Tibial nerve (tissue), 4 donors: ENCODE results near the gene ZNF853.

Experiments
- EP300 ChIP-seq, 2 donors: sonication (generic); formaldehyde crosslinking; IDR thresholded peaks; one replicate each; pipeline ENCODE4 v1.6.1; 2017; ENCODE audit warnings: antibody characterized with exemption in 2 of 2, mild to moderate bottlenecking in 1 of 2
- TF ChIP-seq, protein P1 (sequence below), 5 experiments: fragments of 200-600 bp in 3 of 5; fragments of 450-650 bp in 2 of 5; sonication (generic) in 3 of 5; IDR thresholded peaks; one replicate each; pipeline ENCODE4 v1.5.1; 2016 to 2019; ENCODE audit warnings: antibody characterized with exemption in 5 of 5, mild to moderate bottlenecking in 3 of 5, moderate library complexity in 2 of 5

DNA sequence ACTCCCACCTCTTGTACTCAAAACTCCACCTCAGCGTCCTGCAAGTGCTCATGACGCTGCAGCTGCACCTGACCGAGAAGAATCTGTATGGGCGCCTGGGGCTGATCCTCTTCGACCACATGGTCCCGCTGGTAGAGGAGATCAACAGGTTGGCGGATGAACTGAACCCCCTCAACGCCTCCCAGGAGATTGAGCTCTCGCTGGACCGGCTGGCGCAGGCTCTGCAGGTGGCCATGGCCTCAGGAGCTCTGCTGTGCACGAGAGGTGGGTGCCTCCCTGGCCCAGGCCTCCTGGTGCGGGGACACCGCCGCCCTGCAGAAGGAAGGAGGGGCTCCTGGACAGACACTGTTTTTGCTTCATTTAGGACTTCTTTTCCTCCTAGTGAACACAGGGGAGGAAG lies 15.3 kb upstream of the ZNF853 start:
- TF ChIP-seq, protein P1, sequence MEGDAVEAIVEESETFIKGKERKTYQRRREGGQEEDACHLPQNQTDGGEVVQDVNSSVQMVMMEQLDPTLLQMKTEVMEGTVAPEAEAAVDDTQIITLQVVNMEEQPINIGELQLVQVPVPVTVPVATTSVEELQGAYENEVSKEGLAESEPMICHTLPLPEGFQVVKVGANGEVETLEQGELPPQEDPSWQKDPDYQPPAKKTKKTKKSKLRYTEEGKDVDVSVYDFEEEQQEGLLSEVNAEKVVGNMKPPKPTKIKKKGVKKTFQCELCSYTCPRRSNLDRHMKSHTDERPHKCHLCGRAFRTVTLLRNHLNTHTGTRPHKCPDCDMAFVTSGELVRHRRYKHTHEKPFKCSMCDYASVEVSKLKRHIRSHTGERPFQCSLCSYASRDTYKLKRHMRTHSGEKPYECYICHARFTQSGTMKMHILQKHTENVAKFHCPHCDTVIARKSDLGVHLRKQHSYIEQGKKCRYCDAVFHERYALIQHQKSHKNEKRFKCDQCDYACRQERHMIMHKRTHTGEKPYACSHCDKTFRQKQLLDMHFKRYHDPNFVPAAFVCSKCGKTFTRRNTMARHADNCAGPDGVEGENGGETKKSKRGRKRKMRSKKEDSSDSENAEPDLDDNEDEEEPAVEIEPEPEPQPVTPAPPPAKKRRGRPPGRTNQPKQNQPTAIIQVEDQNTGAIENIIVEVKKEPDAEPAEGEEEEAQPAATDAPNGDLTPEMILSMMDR (IDR thresholded peaks at IDR 0.05), result no peak
- no peak for TF ChIP-seq EP300 (IDR thresholded peaks at IDR 0.05)
